HG03520 (cell line): ENCODE measurements around the gene HIKESHI.
A peak's percentile ranks its signal among the peaks of the same experiment; 100 is the strongest.
"Not testable (repeated sequence)": the region's sequence is repeated elsewhere in the genome, so short reads cannot be mapped to it uniquely, and the experiment has no call there.

Experiments
- ATAC-seq: cut with Tn5 transposase; IDR thresholded peaks from one replicate; pipeline ENCODE4 v1.9.1; 2021; ENCODE audit warnings: mild to moderate bottlenecking, moderate library complexity; ENCODE audit not compliant: unreplicated experiment

HIKESHI gene

DNA sequence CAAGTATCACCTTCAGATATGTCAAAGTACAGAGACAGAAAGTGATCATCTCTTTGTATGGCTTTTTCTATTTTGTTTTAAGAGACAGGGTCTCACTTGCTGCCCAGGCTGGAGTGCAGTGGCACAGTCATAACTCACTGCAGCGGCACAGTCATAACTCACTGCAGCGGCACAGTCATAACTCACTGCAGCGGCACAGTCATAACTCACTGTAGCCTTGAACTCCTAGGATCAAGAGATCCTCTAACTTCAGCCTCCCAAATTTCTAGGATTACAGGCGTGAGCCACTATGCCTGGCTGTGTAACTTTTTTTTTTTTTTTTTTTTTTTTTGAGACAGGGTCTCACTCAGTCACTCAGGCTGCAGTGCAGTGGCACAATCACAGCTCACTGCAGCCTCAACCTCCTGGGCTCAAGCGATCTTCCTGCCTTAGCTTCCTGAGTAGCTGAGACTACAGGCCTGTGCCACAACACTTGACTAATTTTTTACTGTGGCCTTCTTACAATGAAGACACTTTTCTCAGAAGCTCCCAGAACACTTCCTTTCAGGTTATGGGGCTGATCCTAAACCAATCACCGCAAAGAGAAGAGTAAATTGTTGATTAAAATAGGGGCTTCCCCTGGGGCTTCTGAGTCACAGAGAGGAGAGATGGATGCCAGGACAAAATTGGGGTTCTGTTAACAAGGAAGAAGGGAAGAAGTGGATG is 9.0 kb upstream of the HIKESHI start:
- peak; percentile 80 for ATAC-seq

DNA sequence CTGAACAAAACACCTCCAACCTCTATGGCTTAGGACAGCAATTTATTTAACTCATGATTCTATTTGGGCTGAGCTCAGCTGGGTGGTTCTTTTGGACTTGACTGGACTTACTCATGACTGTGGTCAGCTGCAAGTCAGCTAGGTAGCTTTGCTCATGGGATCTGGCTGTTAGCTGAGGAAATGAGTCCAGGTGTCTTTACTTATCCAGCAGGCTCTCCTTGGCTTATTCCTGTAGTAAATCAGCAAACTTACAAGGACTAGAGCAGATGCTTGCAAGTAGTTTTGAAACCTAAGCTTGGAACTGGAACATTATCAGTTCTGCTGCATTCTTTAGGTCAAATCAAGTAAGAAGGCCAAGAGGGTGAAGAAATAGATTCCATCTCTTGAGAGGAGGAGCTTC is 8.0 kb upstream of the HIKESHI start:
- no peak for ATAC-seq

GRCh38 chr11:86301742-86302091 is 323 bp upstream of the HIKESHI start:
- ATAC-seq = peak; percentile 2

DNA sequence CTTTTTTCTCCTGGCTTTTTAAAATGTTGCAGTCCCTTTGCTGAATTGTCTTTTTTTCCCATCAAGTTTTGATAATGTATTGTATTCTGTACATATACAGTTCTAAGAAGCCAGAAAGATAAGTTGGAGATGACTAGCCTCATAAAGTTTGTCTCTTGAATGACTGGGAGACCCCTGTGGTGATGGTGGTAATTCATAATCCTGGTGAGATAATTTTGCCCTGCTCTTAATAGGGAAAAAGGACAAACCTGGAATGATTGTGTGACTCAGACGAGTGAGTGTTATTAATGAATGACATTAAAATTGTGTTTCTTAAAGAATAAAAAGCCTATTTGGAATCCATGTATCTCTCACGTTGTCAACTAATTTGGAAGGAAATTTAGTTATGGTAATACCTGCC is 1.2 kb downstream of the HIKESHI start:
- ATAC-seq = no peak

DNA sequence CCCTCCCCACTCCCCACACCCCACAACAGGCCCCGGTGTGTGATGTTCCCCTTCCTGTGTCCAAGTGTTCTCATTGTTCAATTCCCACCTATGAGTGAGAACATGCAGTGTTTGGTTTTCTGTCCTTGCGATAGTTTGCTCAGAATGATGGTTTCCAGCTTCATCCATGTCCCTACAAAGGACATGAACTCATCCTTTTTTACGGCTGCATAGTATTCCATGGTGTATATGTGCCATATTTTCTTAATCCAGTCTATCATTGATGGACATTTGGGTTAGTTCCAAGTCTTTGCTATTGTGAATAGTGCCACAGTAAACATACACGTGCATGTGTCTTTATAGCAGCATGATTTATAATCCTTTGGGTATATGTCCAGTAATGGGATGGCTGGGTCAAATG is 6.7 kb downstream of the HIKESHI start:
- ATAC-seq = not testable (repeated sequence)

- ATAC-seq = no peak
Measured at GRCh38 chr11:86313793-86314192, 11.8 kb downstream of the HIKESHI start.

DNA sequence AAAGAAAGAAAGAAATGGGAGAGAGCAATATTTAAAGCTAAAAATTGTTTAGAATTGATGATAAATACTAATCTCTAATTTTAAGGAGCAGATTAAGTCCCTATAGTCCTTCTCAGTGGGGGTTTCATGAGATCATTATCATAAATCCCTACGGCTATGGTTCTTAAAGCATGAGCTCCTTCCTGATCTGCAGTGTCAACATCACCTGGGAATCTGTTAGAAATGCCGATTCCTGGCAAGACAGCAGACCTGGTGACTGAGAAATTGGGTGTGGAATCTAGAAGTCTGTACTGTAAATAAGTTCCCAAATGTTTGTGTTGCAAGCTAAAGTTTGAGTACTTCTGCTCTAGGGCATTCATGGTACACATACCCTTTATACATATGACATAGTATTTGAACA is 12.6 kb downstream of the HIKESHI start:
- ATAC-seq = no peak

GRCh38 chr11:86335131-86335767 is 33.2 kb downstream of the HIKESHI start:
- no peak for ATAC-seq

- no peak for ATAC-seq
Measured at GRCh38 chr11:86337227-86337626, 35.2 kb downstream of the HIKESHI start.

DNA sequence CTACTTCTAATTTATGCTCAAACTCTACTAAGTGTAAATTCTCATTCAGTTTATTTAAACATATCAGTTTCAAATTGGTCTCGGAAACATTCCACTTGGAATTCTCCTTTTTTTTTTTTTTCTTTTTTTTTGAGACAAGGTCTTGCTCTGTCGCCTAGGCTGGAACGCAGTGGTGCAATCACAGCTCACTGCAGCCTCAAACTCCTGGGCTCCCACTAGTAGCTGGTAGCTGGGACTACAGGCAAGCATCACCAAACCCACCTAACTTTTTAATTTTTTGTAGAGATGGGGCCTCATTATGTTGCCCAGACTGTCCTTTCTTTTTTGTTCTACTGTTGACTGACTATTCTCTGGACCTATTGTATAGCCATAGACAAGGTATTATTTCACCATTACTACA is 39.3 kb downstream of the HIKESHI start:
- ATAC-seq = no peak

DNA sequence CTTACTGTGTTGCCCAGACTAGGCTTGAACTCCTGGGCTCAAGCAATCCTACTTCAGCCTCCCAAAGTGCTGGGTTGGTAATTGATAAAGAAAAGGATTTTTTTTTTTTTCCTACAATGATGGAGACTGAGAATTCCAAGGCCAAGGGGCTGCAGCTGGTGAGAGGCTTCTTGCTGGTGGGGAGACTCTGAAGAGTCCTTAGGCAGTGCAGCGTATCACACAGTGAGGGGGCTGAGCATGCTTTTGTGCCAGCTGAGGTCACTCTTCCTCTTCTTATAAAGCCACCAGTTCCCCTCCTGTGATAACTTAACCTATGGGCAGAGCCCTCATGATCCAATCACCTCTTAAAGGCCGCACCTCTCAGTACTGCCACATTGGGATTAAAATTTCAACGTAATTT is 44.5 kb downstream of the HIKESHI start:
- ATAC-seq = no peak

- no peak for ATAC-seq
Measured at GRCh38 chr11:86355256-86355655, 53.2 kb downstream of the HIKESHI start.

DNA sequence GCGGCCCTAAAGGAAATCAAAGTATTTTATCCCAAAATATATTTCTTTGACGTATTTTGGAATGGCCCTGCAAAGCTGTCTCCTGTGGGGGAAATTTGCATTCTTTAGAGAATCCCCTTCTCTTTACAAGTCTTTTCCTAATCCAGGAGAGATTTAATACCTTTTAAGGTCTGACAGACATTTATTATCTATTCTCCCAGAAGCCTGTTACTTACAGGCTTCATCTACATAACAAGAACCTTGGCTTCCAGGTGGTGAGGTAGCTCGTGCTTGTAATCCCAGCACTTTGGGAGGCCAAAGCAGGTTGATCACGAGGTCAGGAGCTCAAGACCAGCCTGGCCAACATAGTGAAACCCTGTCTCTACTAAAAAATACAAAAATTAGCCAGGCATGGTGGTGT is 55.4 kb downstream of the HIKESHI start:
- ATAC-seq = not testable (repeated sequence)

GRCh38 chr11:86358720-86359119 is 56.7 kb downstream of the HIKESHI start:
- ATAC-seq = no peak

DNA sequence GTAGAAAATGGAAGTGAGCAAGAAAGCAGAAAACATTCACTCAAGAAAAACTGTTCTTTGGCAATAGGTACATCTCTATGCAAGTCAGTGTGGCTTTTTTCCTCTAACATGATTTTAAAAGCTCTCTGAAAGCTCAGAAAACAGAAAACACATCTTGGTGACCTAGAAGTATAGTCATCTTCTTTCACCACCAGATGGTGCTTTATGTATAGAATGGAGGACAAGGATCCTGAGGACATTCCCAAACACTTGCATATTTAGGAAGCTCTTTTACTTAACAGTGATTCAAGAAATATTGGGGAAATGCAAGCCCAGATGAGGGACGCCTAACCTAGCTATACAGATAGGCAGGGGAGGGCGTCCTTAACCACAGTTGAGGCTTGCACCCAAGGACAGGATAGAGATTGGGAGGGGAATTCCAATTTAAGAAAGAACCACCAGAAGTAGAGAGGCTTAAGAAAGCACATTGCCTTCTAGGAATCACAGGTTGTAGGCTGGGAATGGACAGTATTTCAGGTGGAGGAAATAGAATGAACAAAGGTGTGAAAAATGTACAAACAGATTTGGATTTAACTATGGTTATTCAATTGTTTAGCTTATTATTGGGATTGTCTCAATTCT is 58.8 kb downstream of the HIKESHI start:
- no peak for ATAC-seq

DNA sequence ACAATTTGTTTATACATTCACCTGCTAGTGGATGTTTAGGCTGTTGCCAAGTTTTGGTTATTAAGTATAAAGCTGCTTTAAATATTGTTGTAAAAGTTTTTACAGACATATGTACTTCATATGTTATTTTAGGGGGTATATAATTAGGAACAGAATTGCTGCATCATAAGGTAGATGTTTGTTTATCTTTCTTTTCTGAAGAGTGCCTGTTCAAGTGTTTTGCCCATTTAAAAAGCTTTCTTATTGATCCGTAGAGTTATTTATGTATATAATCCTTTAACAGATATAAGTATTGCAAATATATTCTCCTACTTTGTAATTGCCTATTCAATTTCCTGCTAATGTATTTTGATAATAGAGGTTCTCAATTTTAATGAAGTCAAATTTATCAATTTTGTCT is 61.4 kb downstream of the HIKESHI start:
- ATAC-seq = no peak

DNA sequence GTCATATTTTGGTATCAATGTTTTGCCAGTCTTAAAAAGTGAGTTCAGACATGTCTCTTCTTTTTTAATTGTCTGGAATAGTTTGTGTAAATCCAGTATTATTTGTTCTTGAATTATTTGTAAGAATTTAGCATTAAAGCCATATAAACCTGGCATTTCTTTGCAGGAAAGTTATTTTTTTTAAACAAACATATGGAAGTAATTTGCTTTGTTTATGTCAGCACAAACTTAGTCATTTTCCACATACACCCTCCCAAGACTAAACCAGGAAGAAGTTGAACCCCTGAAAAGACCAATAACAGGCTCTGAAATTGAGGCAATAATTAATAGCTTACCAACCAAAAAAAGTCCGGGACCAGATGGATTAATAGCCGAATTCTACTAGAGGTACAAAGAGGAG is 63.5 kb downstream of the HIKESHI start:
- no peak for ATAC-seq

DNA sequence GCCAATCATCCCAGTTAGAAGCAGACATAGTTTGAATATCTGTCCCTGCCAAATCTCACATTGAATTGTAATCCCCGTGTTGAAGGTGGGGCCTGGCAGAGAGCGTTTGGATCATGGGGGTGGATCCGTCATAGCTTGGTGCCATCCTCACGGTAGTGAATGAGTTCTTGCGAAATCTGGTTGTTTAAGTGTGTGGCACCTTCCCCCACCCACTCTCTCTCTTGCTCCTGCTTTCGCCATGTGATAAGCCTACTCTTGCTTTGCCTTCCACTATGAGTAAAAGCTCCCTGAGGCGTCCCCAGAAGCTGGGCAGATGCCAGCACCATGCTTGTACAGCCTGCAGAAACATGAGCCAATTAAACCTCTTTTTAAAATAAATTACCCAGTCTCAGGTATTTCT is 67.6 kb downstream of the HIKESHI start:
- ATAC-seq = no peak

DNA sequence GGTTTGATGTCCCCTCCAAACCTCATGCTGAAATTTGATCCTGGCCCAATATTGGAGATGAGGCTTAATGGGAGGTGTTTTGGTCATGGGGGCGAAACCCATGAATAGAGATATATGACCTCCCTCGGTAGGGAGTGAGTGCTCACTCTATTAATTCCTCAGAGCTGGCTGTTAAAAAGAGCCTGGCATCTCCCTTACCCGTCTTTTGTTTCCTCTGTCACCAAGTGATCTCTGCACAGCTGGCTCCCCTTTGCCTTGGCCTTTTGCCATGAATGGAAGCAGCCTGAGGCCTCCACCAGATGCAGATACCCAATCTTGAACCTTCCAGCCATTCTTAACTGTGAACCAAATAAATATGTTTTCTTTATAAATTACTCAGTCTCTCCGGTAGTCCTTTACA is 68.1 kb downstream of the HIKESHI start:
- ATAC-seq = no peak

DNA sequence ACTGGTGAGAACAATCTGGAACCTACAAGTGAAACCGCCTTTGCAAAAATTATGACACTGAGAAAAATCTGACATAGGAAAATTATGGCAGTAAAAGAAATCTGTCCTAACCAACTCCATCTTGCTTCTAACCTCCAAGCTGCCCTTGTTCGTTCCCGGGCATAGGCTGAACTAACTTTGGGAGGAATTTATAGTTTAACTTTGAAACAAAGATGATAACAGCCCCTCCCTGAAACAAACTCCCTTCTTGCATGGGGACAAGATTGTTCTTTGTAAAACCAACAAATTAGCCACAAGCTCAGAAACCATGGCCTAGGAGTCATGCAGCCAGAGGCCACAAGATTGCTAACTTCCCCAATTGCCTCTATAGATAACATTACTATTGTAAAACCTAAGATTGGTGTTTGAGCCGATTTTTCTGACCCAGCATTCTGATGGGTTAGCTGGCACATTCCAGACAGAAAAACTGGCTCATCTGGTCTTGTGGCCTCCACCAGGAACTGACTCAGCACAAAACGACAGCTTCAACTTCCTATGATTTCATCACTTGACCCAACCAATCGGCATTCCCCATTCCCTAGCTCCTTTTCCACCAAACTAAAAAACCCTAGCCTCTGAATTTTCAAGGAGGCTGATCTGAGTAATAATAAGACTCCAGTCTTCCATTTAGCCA is 69.0 kb downstream of the HIKESHI start:
- no peak for ATAC-seq

GRCh38 chr11:86372041-86372440 is 70.0 kb downstream of the HIKESHI start:
- no peak for ATAC-seq

GRCh38 chr11:86372586-86372985 is 70.5 kb downstream of the HIKESHI start:
- no peak for ATAC-seq
